Keratinocyte (primary cell): ENCODE measurements around the gene CCDC3.

Experiments
- EZH2 ChIP-seq: IDR thresholded peaks from one replicate; pipeline ENCODE4 v1.6.1; 2012; ENCODE audit warnings: inconsistent platforms, mild to moderate bottlenecking, low read length, moderate library complexity
- TF ChIP-seq, protein P1 (sequence below), 3 experiments: IDR thresholded peaks in 1 of 3; conservative IDR thresholded peaks in 1 of 3; optimal IDR thresholded peaks in 1 of 3; 2 replicates in 2 of 3; 3 replicates in 1 of 3; pipeline versions ENCODE3 to v1.5.1; 2011; ENCODE audit warnings: low read length in 3 of 3, mild to moderate bottlenecking in 3 of 3, moderate library complexity in 2 of 3, control low read depth in 1 of 3, inconsistent platforms in 1 of 3; ENCODE audit not compliant: insufficient read depth in 2 of 3; ENCODE audit errors: extremely low read depth in 1 of 3

DNA sequence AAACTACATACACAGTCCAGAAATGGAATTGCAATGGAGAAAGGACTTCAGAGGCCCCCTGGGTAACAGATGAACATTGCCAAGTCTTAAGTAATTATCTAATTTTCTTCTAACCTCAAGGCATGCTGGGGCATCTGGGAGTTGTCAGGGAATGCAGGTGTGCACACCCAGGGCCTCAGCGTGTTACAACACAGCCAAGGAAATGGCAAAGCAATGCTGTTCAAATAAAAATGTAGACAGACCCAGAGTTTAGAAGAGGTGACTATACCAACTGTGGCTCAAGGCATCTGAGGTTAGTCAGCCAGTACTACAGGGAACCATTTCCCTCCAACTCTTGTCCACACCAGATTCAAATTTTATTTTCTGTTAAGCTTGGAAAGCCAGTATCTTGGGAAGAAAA lies 73.6 kb downstream of the CCDC3 start:
- TF ChIP-seq, protein P1, sequence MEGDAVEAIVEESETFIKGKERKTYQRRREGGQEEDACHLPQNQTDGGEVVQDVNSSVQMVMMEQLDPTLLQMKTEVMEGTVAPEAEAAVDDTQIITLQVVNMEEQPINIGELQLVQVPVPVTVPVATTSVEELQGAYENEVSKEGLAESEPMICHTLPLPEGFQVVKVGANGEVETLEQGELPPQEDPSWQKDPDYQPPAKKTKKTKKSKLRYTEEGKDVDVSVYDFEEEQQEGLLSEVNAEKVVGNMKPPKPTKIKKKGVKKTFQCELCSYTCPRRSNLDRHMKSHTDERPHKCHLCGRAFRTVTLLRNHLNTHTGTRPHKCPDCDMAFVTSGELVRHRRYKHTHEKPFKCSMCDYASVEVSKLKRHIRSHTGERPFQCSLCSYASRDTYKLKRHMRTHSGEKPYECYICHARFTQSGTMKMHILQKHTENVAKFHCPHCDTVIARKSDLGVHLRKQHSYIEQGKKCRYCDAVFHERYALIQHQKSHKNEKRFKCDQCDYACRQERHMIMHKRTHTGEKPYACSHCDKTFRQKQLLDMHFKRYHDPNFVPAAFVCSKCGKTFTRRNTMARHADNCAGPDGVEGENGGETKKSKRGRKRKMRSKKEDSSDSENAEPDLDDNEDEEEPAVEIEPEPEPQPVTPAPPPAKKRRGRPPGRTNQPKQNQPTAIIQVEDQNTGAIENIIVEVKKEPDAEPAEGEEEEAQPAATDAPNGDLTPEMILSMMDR (optimal IDR thresholded peaks at IDR 0.05 in 1 of 3, IDR thresholded peaks at IDR 0.05 in 1 of 3, conservative IDR thresholded peaks at IDR 0.05 in 1 of 3; ENCODE audit: extremely low read depth in 1 of 3, insufficient read depth in 2 of 3, low read length in 3 of 3), result no peak
- no peak for TF ChIP-seq EZH2
